Measurements from ENCODE around the gene COL1A2. TPM values are rescaled to one million over a fixed set of nuclear protein-coding genes. Genes with fewer than 3 reads are reported as not detected.

COL1A2 gene
- polyA plus RNA-seq (ENCODE audit: insufficient read length in 12 of 12) = 1,000 to 10,000 TPM; 1,848 to 7,596 (median 4,357) TPM
- long read RNA-seq, donor 1, transcript COL1A2-203 (4 exons, 1,123 nt) = major isoform, 13 of 245 reads
- long read RNA-seq, donor 1, partial matches to known transcripts = 211 of 245 reads
- long read RNA-seq, donor 1, other reads (novel, unspliced or antisense) = 17 of 245 reads
- long read RNA-seq, donor 2, transcript COL1A2-205 (4 exons, 656 nt) = minor isoform, 23 of 1,550 reads
- long read RNA-seq, donor 2, transcript COL1A2-203 (4 exons, 1,123 nt) = major isoform, 78 of 1,550 reads
- long read RNA-seq, donor 2, partial matches to known transcripts = 1,182 of 1,550 reads
- long read RNA-seq, donor 2, other reads (novel, unspliced or antisense) = 259 of 1,550 reads
- long read RNA-seq, donor 3, transcript COL1A2-203 (4 exons, 1,123 nt) = major isoform, 22 of 675 reads
- long read RNA-seq, donor 3, transcript COL1A2-205 (4 exons, 656 nt) = minor isoform, 14 of 675 reads
- long read RNA-seq, donor 3, partial matches to known transcripts = 547 of 675 reads
- long read RNA-seq, donor 3, other reads (novel, unspliced or antisense) = 90 of 675 reads
- long read RNA-seq, donor 4, transcript COL1A2-205 (4 exons, 656 nt) = major isoform, 31 of 1,351 reads
- long read RNA-seq, donor 4, transcript COL1A2-203 (4 exons, 1,123 nt) = minor isoform, 14 of 1,351 reads
- long read RNA-seq, donor 4, partial matches to known transcripts = 1,164 of 1,351 reads
- long read RNA-seq, donor 4, other reads (novel, unspliced or antisense) = 135 of 1,351 reads
- long read RNA-seq, donor 5, transcript COL1A2-203 (4 exons, 1,123 nt) = major isoform, 49 of 2,022 reads
- long read RNA-seq, donor 5, transcript COL1A2-205 (4 exons, 656 nt) = minor isoform, 19 of 2,022 reads
- long read RNA-seq, donor 5, partial matches to known transcripts = 1,922 of 2,022 reads
- long read RNA-seq, donor 5, other reads (novel, unspliced or antisense) = 26 of 2,022 reads
- long read RNA-seq, donor 6, transcript COL1A2-205 (4 exons, 656 nt) = minor isoform, 21 of 977 reads
- long read RNA-seq, donor 6, transcript COL1A2-203 (4 exons, 1,123 nt) = major isoform, 38 of 977 reads
- long read RNA-seq, donor 6, partial matches to known transcripts = 713 of 977 reads
- long read RNA-seq, donor 6, other reads (novel, unspliced or antisense) = 200 of 977 reads
- long read RNA-seq, donor 7, transcript COL1A2-203 (4 exons, 1,123 nt) = major isoform, 28 of 826 reads
- long read RNA-seq, donor 7, transcript COL1A2-205 (4 exons, 656 nt) = minor isoform, 23 of 826 reads
- long read RNA-seq, donor 7, partial matches to known transcripts = 652 of 826 reads
- long read RNA-seq, donor 7, other reads (novel, unspliced or antisense) = 113 of 826 reads
- long read RNA-seq, donor 8, transcript COL1A2-205 (4 exons, 656 nt) = minor isoform, 53 of 3,178 reads
- long read RNA-seq, donor 8, transcript COL1A2-203 (4 exons, 1,123 nt) = major isoform, 62 of 3,178 reads
- long read RNA-seq, donor 8, partial matches to known transcripts = 2,815 of 3,178 reads
- long read RNA-seq, donor 8, other reads (novel, unspliced or antisense) = 238 of 3,178 reads
- long read RNA-seq, donor 9, transcript COL1A2-203 (4 exons, 1,123 nt) = major isoform, 68 of 2,743 reads
- long read RNA-seq, donor 9, transcript COL1A2-212 (9 exons, 962 nt) = minor isoform, 7 of 2,743 reads
- long read RNA-seq, donor 9, transcript COL1A2-205 (4 exons, 656 nt) = minor isoform, 43 of 2,743 reads
- long read RNA-seq, donor 9, partial matches to known transcripts = 2,476 of 2,743 reads
- long read RNA-seq, donor 9, other reads (novel, unspliced or antisense) = 141 of 2,743 reads
- long read RNA-seq, donor 10, transcript COL1A2-203 (4 exons, 1,123 nt) = major isoform, 57 of 2,717 reads
- long read RNA-seq, donor 10, transcript COL1A2-205 (4 exons, 656 nt) = minor isoform, 48 of 2,717 reads
- long read RNA-seq, donor 10, partial matches to known transcripts = 2,231 of 2,717 reads
- long read RNA-seq, donor 10, other reads (novel, unspliced or antisense) = 371 of 2,717 reads
- long read RNA-seq, donor 11, transcript COL1A2-203 (4 exons, 1,123 nt) = major isoform, 69 of 2,548 reads
- long read RNA-seq, donor 11, transcript COL1A2-205 (4 exons, 656 nt) = minor isoform, 65 of 2,548 reads
- long read RNA-seq, donor 11, partial matches to known transcripts = 2,022 of 2,548 reads
- long read RNA-seq, donor 11, other reads (novel, unspliced or antisense) = 378 of 2,548 reads

GRCh38 chr7:94394437-94395140 lies at the start of gene COL1A2:
TSS of gene COL1A2 (plus strand) at chr7:94394895. CDS start at chr7:94395032, 137 bp downstream.
- peak; percentile 97 for DNase-seq

- no peak for DNase-seq
These were observed 48.8 kb upstream of the COL1A2 start for GRCh38 chr7:94345907-94346306.

- peak; percentile 91 for DNase-seq
These were observed 46.6 kb upstream of the COL1A2 start for GRCh38 chr7:94348142-94348541.

GRCh38 chr7:94350734-94351133 lies 44.0 kb upstream of the COL1A2 start:
- DNase-seq = no peak

- no peak for DNase-seq
These were observed 43.0 kb upstream of the COL1A2 start for GRCh38 chr7:94351703-94352102.

- no peak for DNase-seq
These were observed 41.8 kb upstream of the COL1A2 start for GRCh38 chr7:94352887-94353286.

GRCh38 chr7:94354953-94355352 lies 39.7 kb upstream of the COL1A2 start:
- DNase-seq = peak; percentile 53

- peak; percentile 76 for DNase-seq
These were observed 39.2 kb upstream of the COL1A2 start for GRCh38 chr7:94355454-94355853.

- no peak for DNase-seq
These were observed 37.6 kb upstream of the COL1A2 start for GRCh38 chr7:94357076-94357475.

GRCh38 chr7:94360926-94361325 lies 33.8 kb upstream of the COL1A2 start:
- DNase-seq = no peak

GRCh38 chr7:94362276-94362675 lies 32.4 kb upstream of the COL1A2 start:
- DNase-seq = no peak

- DNase-seq = no peak
These were observed 29.9 kb upstream of the COL1A2 start for GRCh38 chr7:94364816-94365215.

- no peak for DNase-seq
These were observed 28.5 kb upstream of the COL1A2 start for GRCh38 chr7:94366163-94366562.

GRCh38 chr7:94366832-94367231 lies 27.9 kb upstream of the COL1A2 start:
- no peak for DNase-seq

GRCh38 chr7:94367949-94368348 lies 26.7 kb upstream of the COL1A2 start:
- DNase-seq = no peak

- peak; percentile 92 for DNase-seq
These were observed 26.3 kb upstream of the COL1A2 start for GRCh38 chr7:94368371-94368791.

- peak; percentile 94 for DNase-seq
These were observed 20.5 kb upstream of the COL1A2 start for GRCh38 chr7:94374231-94374630.

GRCh38 chr7:94374721-94375566 lies 19.8 kb upstream of the COL1A2 start:
- peak; percentile 95 for DNase-seq

All from muscle of arm (tissue), 14 donors.